Type B pancreatic cell (in vitro differentiated cells): ENCODE data around the gene LENG1. TPM values are rescaled to one million over a fixed set of nuclear protein-coding genes. Genes with fewer than 3 reads are reported as not detected.

Experiments
- DNase-seq: peaks from one replicate; pipeline ENCODE4 v3.0.0; 2021; ENCODE audit warnings: mixed read lengths; ENCODE audit not compliant: unreplicated experiment; ENCODE audit errors: extremely low spot score
- H3K27ac Mint-ChIP-seq: 2 replicates; pipeline ENCODE4 v1.8.0; 2021; ENCODE audit warnings: mild to moderate bottlenecking, mixed read lengths
- H3K27me3 Mint-ChIP-seq: 2 replicates; pipeline ENCODE4 v1.8.0; 2021; ENCODE audit warnings: mixed read lengths
- H3K36me3 Mint-ChIP-seq: 2 replicates; pipeline ENCODE4 v1.8.0; 2021; ENCODE audit warnings: mixed read lengths
- H3K4me1 Mint-ChIP-seq: one replicate; pipeline ENCODE4 v1.8.0; 2021; ENCODE audit warnings: mixed read lengths; ENCODE audit not compliant: unreplicated experiment
- H3K4me3 Mint-ChIP-seq: 2 replicates; pipeline ENCODE4 v1.8.0; 2021; ENCODE audit warnings: mild to moderate bottlenecking, mixed read lengths
- H3K9me3 Mint-ChIP-seq: 2 replicates; pipeline ENCODE4 v1.8.0; 2021; ENCODE audit warnings: mixed read lengths
- CTCF ChIP-seq: fragments of 200-600 bp; sonication (generic); conservative IDR thresholded peaks from 2 replicates; pipeline ENCODE4 v1.5.0; 2021; ENCODE audit warnings: antibody characterized with exemption, mild to moderate bottlenecking
- total RNA-seq: library from RNA; stranded (reverse); gene quantifications from 2 replicates; pipeline ENCODE4 v1.2.1, GENCODE V29; 2021; ENCODE audit warnings: low replicate concordance

The LENG1 gene
- total RNA-seq, 1 donor from 2014 or later, result 6.6 TPM

DNA sequence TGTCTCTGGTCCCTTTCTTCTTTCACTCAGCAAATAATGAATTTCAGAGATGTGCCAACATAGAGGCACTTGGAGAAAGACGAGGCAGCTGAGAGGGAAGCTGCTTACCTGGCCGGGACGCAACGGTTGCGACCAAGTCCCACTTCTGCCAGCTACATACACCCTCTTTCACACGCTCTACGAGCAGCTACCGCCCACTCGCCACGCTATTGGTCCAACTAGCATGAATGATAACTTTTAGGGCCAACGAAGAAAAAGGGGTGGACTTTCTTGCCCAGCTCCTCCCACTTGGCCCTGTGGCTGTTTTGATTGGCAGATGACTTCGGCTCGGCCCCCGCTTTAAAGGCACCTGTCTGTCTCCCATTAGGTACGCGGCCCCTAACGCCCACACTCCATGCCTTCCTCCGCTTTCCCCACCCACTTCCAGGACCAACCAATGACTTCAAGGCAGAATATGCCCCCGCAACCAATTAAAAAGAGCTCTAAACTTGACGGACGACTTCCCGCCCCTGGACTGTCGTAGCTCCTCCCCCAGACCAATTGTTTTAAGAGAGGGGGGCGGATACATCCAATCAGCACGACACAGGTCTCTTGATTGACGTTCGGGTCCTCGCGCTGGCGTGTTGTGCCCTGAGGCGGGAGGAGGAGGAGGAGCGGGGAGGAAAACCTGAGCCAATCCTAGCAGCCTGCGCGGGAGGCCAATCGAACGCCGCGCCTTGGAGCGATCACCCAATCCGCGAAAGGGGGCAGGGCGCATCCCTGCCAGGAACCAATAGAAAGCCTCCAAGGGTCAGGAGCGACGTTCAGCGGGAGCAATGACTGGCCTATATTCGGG is 22.4 kb downstream of the LENG1 start:
- Mint-ChIP-seq H3K4me3 (peak overlapping the region; percentile 95), H3K4me1 (peaks cover 16% of the 10 kb centered on the region), H3K27me3 (peaks cover 5% of the 10 kb centered on the region), H3K36me3 (peaks cover 3% of the 10 kb centered on the region), H3K9me3 (no peaks in the 10 kb centered on the region), H3K27ac (peak overlapping the region; percentile 89)
- TF ChIP-seq CTCF, result no peak
- DNase-seq, result peak; percentile 99

DNA sequence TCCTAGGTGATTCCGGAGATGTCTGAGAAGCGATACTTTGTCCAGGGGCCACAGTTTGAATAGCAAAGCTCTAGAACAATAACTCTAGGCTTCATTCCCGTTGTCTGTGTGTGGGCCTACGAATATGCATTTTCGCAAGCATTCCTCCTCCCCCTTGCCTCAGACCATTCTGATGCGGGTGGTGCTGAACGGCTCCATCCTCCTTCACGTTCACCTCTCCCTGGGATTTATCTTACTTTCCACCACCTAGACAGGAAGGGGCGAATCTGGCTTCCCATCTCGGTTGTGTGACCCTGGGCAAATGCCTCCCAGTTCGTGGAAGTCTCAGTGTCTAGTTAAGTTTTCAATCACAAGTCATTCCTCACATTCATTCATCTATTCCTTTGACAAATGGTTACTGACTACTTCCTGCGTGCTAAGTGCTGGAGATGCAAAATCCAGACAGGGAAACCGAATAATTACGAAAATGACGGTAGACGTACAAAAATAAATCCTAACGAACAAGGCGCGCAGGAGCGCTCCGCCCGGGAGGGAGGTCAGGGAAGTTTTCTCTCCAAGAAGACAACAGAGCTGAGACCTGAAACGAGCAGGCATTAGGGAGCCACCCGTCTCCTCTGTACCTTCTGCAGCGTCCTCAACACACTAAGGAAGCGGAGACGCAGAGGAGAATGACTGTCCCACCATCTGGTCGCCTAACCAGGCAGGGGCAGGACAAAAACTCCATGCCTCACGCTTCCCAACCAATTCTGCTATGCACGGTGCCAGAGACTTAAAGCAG is 23.2 kb downstream of the LENG1 start:
- Mint-ChIP-seq H3K27me3 (peaks cover 5% of the 10 kb centered on the region), H3K4me1 (peaks cover 16% of the 10 kb centered on the region), H3K27ac (peak overlapping the region; percentile 89), H3K36me3 (peaks cover 3% of the 10 kb centered on the region), H3K4me3 (peak overlapping the region; percentile 95), H3K9me3 (no peaks in the 10 kb centered on the region)
- DNase-seq, result no peak
- no peak for TF ChIP-seq CTCF

DNA sequence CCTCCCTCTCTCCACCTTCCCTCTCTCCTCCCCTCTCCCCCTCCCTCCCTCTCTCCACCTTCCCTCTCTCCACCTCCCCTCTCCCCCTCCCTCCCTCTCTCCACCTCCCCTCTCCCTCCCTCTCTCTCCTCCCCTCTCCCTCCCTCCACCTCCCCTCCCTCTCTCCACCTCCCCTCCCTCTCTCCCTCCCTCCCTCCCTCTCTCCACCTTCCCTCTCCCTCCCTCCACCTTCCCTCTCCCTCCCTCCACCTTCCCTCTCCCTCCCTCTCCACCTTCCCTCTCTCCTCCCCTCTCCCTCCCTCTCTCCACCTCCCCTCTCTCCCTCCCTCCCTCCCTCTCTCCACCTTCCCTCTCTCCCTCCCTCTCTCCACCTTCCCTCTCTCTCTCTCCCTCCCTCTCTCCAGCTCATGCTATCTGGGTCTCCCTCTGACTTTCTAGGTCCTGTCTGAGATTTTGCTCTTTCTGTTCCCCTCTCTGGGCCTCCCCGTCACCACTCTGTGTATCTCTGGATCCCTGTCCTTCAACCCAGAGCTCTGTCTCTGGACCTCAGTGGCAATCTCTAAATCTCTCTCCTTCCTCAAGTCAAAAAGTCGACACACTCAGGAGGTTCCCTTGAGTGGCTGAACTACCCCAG is 25.4 kb downstream of the LENG1 start:
- Mint-ChIP-seq H3K27me3 (peaks cover 5% of the 10 kb centered on the region), H3K9me3 (no peaks in the 10 kb centered on the region), H3K27ac (no peak overlapping the region), H3K4me3 (no peak overlapping the region), H3K36me3 (peaks cover 3% of the 10 kb centered on the region), H3K4me1 (peaks cover 8% of the 10 kb centered on the region)
- no peak for TF ChIP-seq CTCF
- no peak for DNase-seq

DNA sequence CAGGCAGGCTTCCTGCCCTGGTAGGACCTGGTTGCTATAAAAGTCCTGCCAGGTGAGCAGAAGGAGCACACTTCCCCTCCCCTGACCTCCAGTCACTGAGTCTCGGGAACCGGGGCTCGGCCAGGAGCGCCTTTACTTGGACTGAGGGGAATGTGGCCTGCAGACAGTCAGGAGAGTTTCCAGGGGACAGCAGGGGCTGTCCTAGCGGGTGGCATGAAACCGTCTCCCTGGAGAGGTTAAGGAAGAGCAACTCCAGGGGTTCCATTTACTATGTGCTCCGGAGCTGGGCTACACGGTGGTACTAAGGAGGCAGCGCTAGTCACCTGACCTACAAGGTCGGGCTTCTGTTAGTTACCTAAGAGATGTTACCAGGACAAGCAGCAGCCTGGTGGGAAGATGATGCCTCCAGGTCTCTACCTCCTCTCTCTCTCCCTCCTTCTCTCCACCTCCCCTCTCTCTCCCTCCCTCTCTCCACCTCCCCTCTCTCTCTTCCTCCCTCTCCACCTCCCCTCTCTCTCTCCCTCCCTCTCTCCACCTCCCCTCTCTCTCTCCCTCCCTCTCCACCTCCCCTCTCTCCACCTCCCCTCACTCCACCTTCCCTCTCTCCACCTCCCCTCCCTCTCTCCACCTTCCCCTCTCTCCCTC is 26.1 kb downstream of the LENG1 start:
- no peak overlapping the region for H3K4me3 Mint-ChIP-seq
- no peak for TF ChIP-seq CTCF
- H3K36me3 Mint-ChIP-seq, result peaks cover 3% of the 10 kb centered on the region
- peaks cover 5% of the 10 kb centered on the region for H3K27me3 Mint-ChIP-seq
- peaks cover 8% of the 10 kb centered on the region for H3K4me1 Mint-ChIP-seq
- no peak overlapping the region for H3K27ac Mint-ChIP-seq
- no peaks in the 10 kb centered on the region for H3K9me3 Mint-ChIP-seq
- no peak for DNase-seq

GRCh38 chr19:54129617-54129996 is 29.9 kb downstream of the LENG1 start:
- Mint-ChIP-seq H3K4me1 (no peaks in the 10 kb centered on the region), H3K9me3 (no peaks in the 10 kb centered on the region), H3K36me3 (peaks cover 8% of the 10 kb centered on the region), H3K4me3 (no peak overlapping the region), H3K27ac (no peak overlapping the region), H3K27me3 (peaks cover 4% of the 10 kb centered on the region)
- no peak for TF ChIP-seq CTCF
- DNase-seq, result no peak
